Stimulated activated CD8-positive, alpha-beta memory T cell treated with anti-CD3 and anti-CD28 coated beads, Interleukin-7, amount 100 ng/mL, for 48 hours (primary cell): ENCODE data around the gene RND2.
"Not testable (repeated sequence)": the region's sequence is repeated elsewhere in the genome, so short reads cannot be mapped to it uniquely, and the experiment has no call there.

ENCODE experiments used
- DNase-seq, 2 donors: peaks; one replicate each; pipeline ENCODE4 v3.0.0-alpha.2; 2020; ENCODE audit warnings: low read depth in 1 of 2; ENCODE audit errors: extremely low read depth in 1 of 2

RND2 gene

GRCh38 chr17:43025766-43026537, 921 bp downstream of the RND2 start:
- DNase-seq: no peak

GRCh38 chr17:43026595-43026994, 1.6 kb downstream of the RND2 start:
- DNase-seq: no peak

DNA sequence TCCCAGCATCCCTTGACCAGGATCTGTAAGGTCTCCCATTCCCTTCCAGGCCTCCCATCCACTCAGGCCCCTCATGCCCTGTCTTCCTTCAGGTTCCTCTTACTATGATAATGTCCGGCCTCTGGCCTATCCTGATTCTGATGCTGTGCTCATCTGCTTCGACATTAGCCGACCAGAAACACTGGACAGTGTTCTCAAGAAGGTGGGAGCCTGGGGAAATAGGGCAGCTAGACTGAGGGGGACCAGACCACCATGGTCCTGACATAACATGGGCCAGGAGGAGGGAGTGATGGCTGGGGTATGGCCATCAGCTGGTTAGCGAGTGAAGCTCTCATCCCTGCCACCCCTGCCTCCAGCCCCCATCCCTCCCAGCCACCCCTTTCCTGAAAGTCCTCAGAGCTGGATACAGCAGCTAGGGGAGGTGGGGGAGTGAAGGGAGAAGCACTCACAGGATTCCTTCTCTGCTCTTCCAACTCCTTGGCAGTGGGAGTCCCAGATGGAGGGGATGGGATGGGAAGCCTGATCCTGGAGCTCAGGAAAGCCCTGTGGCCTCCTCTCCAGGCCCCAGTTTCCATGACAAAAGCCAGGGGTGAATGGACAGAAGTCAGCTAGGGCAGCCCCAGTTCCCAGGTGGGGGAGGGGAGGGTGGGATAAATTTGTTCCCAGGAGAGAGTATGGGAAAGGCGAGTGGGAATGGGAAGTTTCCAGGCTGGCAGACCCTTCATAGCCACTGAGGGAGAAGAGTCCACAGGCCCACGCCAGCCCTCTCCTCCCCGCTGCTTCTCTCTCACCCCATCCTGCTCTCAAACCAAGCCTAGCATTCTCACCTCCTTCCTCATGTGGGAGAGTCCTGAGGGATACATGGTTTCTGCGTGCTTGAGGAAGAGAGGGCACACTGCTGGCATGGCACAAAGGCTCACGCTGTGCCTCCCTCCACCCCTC, 2.3 kb downstream of the RND2 start:
- DNase-seq: no peak

DNA sequence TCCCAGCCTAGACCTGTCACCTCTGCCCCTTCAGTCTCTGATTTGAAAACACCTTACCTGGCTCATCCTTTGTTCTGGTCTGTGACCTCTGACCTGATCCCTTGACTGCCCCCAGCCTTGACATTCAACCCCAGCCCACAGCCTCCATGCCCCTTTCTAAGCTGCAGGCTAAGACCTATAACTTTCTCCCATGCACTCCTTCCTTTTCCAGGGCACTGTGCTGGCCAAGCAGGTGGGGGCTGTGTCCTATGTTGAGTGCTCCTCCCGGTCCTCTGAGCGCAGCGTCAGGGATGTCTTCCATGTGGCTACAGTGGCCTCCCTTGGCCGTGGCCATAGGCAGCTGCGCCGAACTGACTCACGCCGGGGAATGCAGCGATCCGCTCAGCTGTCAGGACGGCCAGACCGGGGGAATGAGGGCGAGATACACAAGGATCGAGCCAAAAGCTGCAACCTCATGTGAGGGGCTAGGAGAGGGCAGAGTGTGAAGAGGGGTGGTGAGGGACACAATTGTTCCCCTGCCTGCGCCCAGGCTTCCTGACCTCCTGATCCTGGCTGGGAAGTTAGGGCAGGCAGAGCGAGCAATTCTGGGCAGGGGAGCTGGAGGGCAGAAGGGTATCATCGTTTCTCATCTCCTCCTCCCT, 3.3 kb downstream of the RND2 start:
- DNase-seq: no peak

DNA sequence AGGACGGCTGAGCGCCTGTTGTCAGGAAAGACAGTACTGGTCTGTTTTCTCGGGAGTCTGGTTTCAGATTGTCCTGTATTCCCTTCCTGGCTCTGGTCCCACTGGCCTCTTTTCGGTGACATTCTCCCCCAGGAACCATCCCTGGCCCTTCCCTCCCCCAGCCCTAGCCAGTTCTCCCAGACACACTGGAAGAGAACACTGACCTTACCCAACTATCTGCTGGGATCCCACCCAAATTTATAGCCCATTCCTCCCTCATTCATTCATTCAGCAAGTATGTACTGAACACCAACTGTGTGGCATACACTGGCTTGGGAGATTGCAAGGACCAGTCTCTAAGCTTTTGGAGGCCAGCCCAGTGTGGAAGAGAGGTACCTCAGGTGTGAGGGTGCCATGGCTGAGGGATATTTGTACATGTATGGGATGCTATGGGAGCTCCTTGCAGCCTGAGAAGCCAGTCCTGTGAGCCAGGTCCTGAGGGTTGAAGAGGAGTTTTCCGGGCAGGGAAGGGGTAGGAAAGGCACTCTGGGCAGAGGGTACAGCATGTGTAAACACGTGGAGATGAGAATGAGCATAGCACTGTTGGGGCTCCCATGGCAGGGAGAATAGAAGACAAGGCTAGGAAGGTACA, 5.2 kb downstream of the RND2 start:
- no peak for DNase-seq

GRCh38 chr17:43031666-43032065, 6.6 kb downstream of the RND2 start:
- no peak for DNase-seq

DNA sequence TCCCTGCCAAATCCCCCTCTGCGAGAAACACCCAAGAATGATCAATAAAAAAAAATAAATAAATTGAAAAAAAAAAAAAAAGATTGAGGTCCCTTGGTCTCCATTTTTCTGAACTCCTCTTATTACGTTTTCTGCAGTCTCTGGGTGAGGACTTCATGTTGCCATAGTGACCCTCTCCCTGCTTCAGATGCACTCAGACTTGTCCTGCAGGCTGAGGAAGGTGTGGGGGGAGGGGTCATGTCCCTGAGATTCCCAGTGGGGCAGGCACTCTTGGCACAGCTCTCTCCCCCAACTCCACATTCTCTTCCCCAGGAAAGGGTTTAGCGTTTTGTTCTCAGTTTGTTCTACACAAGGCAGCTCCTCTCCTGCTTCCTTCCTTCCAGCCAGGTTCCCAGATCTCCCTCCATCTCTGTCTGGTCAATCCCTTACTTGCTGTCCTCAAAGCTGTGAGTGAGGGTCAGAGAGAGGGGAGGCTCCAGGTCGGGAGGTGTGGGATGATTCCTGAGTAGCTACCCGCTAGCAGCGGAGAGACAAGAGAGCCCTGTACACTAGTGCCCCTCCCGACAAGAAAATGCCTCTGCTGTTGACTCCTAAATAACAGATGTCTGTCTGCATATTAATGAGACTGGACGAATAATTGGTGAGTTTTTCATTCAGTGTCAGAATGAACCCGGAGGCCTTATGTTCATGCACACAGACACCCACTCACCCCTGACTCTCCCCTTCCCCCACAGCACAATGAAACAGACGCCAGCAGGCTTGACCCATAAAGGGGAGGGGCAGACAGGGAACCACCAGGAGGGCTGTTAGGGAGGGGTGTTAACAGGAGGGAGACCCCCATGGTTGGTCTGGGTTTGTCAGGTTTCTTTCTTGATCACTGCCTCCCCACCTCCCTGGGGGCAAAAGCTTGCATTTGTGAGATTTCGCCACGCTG, 9.2 kb downstream of the RND2 start:
- no peak for DNase-seq

GRCh38 chr17:43034894-43035293, 9.9 kb downstream of the RND2 start:
- no peak for DNase-seq

- no peak for DNase-seq
Measured at GRCh38 chr17:43039646-43040045, 14.6 kb downstream of the RND2 start.

DNA sequence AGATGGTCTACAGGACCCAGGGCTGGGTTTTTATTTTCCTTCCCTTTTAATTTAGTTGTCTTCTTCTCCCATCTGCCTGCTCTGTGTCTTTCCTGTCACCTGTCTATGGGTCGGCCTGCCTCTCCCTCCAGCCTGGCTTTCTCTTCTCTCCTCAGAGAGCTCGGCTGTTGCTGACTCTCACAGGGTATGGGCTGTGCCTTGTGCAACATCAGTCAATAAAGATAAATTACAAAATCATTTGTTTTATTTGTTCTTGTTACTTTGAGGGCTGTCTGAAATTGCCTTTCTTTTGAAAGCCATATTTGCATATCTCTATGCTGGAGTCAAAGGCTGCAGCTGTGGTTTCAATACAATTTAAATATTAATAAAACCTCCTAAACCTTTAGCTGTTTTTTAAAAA, 15.6 kb downstream of the RND2 start:
- DNase-seq: no peak

GRCh38 chr17:43042025-43042628, 17.1 kb downstream of the RND2 start:
- no peak for DNase-seq

DNA sequence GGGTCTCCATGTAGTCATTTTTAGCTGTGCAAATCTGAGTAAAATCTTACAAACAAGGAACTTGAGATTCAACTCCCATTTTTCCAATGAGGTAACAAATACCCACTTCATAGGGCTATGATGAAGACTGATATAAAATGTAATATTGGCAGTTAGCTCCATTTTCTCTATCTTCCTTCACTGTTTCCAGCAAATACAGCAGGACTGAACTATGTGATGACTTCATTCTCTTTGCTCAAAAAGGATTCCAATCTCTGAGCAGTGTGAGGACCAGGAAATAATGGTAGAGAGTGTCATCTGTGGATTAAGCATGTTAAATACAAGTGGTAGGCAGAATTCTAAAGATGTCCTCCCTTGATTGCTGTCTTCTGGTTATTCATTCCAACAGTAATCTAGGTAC, 18.3 kb downstream of the RND2 start:
- DNase-seq: no peak

DNA sequence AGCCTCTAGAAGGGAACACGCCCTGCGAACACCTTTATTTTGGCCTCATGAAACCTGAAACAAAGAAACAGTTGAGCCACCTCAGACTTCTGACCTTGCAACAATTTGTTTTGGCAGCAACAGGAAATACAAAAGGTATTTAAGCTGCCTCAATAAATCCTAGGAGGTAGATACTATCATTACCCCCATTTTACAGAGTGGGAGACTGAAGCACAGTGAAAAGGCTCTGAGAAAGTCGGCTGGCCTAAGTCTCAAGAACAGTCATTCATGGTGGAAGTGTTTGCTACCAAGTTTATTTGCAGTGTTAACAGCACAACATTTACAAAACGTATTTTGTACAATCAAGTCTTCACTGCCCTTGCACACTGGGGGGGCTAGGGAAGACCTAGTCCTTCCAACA, 19.0 kb downstream of the RND2 start:
- no peak for DNase-seq

- DNase-seq: no peak
Measured at GRCh38 chr17:43051969-43052368, 26.9 kb downstream of the RND2 start.

GRCh38 chr17:43053008-43053407, 28.0 kb downstream of the RND2 start:
- not testable (repeated sequence) for DNase-seq

DNA sequence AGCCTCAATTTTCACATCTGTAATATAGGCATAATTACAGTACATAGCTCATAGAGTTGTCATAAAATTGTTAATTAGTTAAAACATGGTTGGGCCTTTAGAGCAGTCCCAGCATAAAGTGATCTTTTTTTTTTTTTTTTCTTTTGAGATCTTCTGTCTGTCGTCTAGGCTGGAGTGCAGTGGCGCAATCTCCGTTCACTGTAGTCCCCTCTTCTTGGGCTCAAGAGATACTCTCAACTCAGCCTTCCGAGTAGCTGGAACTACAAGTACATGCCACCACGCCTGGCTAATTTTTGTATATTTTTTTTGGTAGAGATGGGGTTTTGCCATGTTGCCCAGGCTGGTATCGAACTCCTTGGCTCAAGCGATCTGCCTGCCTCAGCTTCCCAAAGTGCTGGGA, 31.0 kb downstream of the RND2 start:
- DNase-seq: no peak

DNA sequence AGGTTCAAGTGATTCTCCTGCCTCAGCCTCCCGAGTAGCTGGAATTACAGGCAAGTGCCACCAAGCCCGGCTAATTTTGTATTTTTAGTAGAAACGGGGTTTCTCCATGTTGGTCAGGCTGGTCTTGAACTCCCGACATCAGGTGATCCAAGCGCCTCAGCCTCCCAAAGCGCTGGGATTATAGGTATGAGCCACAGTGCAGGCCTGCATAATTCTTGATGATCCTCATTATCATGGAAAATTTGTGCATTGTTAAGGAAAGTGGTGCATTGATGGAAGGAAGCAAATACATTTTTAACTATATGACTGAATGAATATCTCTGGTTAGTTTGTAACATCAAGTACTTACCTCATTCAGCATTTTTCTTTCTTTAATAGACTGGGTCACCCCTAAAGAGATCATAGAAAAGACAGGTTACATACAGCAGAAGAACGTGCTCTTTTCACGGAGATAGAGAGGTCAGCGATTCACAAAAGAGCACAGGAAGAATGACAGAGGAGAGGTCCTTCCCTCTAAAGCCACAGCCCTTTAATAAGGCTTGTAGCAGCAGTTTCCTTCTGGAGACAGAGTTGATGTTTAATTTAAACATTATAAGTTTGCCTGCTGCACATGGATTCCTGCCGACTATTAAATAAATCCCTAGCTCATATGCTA, 38.1 kb downstream of the RND2 start:
- DNase-seq: no peak

DNA sequence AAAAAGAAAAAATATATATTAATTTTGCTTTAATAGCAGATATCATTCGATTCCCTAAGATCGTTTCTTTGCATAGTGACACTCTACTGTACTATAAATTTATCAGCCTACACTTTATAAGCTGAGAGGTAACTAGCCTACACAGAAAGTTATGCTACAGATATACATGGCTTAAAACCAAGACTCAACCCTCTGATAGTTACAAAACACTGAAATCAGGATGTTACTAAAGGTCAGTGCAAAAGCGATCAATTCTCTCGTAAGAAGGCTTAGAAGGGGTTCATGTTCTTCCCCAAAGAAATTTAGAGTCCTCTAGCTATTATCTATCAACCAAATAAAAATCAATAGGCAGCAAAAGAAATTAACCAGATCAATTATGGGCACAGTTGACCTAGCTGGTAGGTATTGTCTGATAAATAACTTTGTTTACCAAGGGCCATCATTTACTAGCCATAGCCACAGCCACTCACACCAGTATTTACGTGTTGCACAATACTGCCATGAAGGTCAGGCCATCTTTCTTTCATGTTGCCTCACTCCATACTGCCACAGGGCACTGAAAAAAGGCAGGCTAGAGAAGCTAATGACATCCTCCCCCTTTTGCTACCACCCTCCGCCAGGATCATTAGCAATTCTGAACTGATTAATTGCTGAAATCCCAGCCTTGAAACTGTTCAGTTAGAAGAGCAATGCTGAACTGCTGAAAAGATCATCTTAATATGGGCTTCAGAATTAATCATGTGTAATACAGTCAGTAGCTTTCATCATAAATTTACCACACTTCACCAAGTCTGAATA, 43.7 kb downstream of the RND2 start:
- DNase-seq: no peak
